Endodermal cell (in vitro differentiated cells): Measurements from ENCODE around the gene ENHO. TPM values are rescaled to one million over a fixed set of nuclear protein-coding genes. Genes with fewer than 3 reads are reported as not detected.

ENCODE experiments used
- DNase-seq: peaks from one replicate; pipeline ENCODE4 v3.0.0-alpha.2; 2017
- H3K27ac ChIP-seq: 2 replicates; pipeline ENCODE4 v1.5.1; 2013; ENCODE audit warnings: mild to moderate bottlenecking, low read depth, low read length, moderate library complexity
- H3K27me3 ChIP-seq: 2 replicates; pipeline ENCODE4 v1.6.1; 2013; ENCODE audit warnings: mild to moderate bottlenecking, low read length, moderate library complexity; ENCODE audit not compliant: insufficient read depth, control insufficient read depth, poor library complexity, severe bottlenecking
- H3K36me3 ChIP-seq: 2 replicates; pipeline ENCODE4 v1.7.0; 2013; ENCODE audit warnings: mild to moderate bottlenecking, low read length, moderate library complexity; ENCODE audit not compliant: control insufficient read depth, insufficient read depth
- H3K4me1 ChIP-seq: one replicate; pipeline ENCODE4 v1.7.0; 2013; ENCODE audit warnings: low read length; ENCODE audit not compliant: control insufficient read depth, insufficient read depth
- H3K4me3 ChIP-seq: 2 replicates; pipeline ENCODE4 v1.5.1; 2013; ENCODE audit warnings: mild to moderate bottlenecking, low read length, moderate library complexity
- H3K9ac ChIP-seq: 2 replicates; pipeline ENCODE4 v1.6.1; 2013; ENCODE audit warnings: mild to moderate bottlenecking, low read length, moderate library complexity; ENCODE audit not compliant: poor library complexity, severe bottlenecking; ENCODE audit errors: extremely low read depth
- H3K9me3 ChIP-seq: 2 replicates; pipeline ENCODE4 v1.6.1; 2013; ENCODE audit warnings: mild to moderate bottlenecking, low read length, moderate library complexity; ENCODE audit not compliant: control insufficient read depth
- H3K27ac Mint-ChIP-seq: 2 replicates; pipeline ENCODE4 v1.8.0; 2020; ENCODE audit warnings: mixed read lengths
- H3K27me3 Mint-ChIP-seq: 2 replicates; pipeline ENCODE4 v1.8.0; 2021; ENCODE audit warnings: mild to moderate bottlenecking, mixed read lengths; ENCODE audit not compliant: insufficient read depth
- H3K36me3 Mint-ChIP-seq: 2 replicates; pipeline ENCODE4 v1.8.0; 2020; ENCODE audit warnings: low read depth, mixed read lengths
- H3K4me1 Mint-ChIP-seq: 2 replicates; pipeline ENCODE4 v1.8.0; 2020; ENCODE audit warnings: mixed read lengths
- H3K4me3 Mint-ChIP-seq: 2 replicates; pipeline ENCODE4 v1.8.0; 2020; ENCODE audit warnings: mild to moderate bottlenecking, moderate library complexity, mixed read lengths
- H3K9me3 Mint-ChIP-seq: 2 replicates; pipeline ENCODE4 v1.8.0; 2020; ENCODE audit warnings: mild to moderate bottlenecking, mixed read lengths
- WGBS, 2 experiments: methylation state at CpG; one replicate each; pipeline versions ENCODE4 v1.1.5 to v1.1.7; 2013; ENCODE audit warnings: missing lambda C conversion rate in 2 of 2, mixed read lengths in 1 of 2; ENCODE audit not compliant: insufficient coverage in 1 of 2, insufficient read length in 1 of 2; 5-methylcytosine and 5-hydroxymethylcytosine counted together
- total RNA-seq, 2 donors: library from RNA; stranded (reverse); fragmentation: NEBNext Ultra II Directional in 1 of 2; extraction: Animal tissue kit (Norgen Biotek cat#: 25700) in 1 of 2; gene quantifications; 2 replicates in 1 of 2; 3 replicates in 1 of 2; pipeline ENCODE4 v1.2.1, GENCODE V29; 2021
- TF ChIP-seq, protein P1 (sequence below): fragments of 200-600 bp; sonication (generic); conservative IDR thresholded peaks from 2 replicates; pipeline ENCODE4 v1.5.0; 2021; ENCODE audit warnings: antibody characterized with exemption, mild to moderate bottlenecking

Gene ENHO
- total RNA-seq, 2 donors from 2014 or later, result 7.1 to 14.5 TPM

DNA sequence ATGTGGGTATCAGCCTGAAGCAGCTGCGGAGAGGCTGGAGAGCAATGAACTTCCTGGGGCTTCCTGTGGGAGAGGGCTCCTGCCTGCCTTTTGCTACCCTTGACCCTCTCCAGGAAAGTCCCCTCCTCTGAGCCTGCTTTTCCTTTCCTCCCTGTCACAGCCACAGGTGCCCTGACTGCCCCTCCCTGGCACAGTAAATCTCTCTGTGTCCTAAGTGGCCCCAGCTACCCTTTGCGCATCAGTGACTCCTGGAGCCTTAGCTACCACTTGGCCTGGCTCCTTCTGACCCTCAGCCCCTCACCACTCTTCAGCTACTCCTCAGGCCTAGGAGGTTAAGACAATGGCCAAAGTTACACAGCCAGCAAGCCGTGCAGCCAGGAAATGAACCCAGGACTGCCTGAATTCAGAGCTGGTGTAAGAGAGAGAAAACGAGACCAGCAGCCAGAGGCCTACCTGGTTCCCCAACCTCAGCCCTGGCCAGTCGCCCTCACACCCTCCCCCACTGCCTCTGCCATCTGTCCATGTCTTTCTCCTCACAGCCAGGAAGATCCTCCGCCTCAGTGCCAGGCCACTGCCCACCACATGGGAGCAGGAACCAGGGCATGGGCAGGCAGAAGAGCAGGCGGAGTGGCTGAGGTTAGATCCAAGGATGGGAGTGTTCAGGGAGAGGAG lies 48.2 kb upstream of the ENHO start:
- H3K9me3 Mint-ChIP-seq, result no peaks in the 10 kb centered on the region
- 76 to 90% methylated on average over 2 to 7 of the region's 7 CpGs for WGBS, 2 experiments
- H3K4me3 Mint-ChIP-seq, result no peak overlapping the region
- H3K36me3 Mint-ChIP-seq, result no peaks in the 10 kb centered on the region
- H3K27me3 Mint-ChIP-seq, result peaks cover 30% of the 10 kb centered on the region
- Histone ChIP-seq H3K4me1 (no peaks in the 10 kb centered on the region), H3K36me3 (no peaks in the 10 kb centered on the region), H3K27me3 (peaks cover 17% of the 10 kb centered on the region), H3K4me3 (no peak overlapping the region), H3K27ac (peak overlapping the region; percentile 66), H3K9ac (no peak overlapping the region), H3K9me3 (no peaks in the 10 kb centered on the region)
- DNase-seq, result no peak
- TF ChIP-seq, protein P1, sequence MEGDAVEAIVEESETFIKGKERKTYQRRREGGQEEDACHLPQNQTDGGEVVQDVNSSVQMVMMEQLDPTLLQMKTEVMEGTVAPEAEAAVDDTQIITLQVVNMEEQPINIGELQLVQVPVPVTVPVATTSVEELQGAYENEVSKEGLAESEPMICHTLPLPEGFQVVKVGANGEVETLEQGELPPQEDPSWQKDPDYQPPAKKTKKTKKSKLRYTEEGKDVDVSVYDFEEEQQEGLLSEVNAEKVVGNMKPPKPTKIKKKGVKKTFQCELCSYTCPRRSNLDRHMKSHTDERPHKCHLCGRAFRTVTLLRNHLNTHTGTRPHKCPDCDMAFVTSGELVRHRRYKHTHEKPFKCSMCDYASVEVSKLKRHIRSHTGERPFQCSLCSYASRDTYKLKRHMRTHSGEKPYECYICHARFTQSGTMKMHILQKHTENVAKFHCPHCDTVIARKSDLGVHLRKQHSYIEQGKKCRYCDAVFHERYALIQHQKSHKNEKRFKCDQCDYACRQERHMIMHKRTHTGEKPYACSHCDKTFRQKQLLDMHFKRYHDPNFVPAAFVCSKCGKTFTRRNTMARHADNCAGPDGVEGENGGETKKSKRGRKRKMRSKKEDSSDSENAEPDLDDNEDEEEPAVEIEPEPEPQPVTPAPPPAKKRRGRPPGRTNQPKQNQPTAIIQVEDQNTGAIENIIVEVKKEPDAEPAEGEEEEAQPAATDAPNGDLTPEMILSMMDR, result no peak
- H3K4me1 Mint-ChIP-seq, result peaks cover 6% of the 10 kb centered on the region
- H3K27ac Mint-ChIP-seq, result peak overlapping the region; percentile 22

DNA sequence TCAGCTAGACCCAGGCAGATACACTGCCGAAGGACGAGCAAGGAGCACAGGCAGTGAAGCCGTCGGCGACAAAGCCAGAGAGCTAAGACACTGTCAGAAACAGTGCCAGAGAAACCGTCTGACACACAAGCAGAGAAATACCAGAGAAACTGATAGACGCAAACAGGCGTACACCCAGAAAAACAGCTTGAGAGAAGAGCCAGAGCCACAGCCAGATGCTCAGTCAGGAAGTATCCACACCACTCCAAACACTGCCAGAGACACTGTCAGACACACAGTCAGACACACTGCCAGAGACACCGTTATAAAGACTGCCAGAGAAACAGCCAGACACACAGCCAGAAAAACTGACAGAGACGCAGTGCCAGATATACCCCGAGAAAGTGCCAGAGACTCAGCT lies 47.6 kb upstream of the ENHO start:
- WGBS, 2 experiments, result 92 to 93% methylated on average over 11 of the region's 11 CpGs
- no peak for DNase-seq
- H3K27ac ChIP-seq, result peak overlapping the region; percentile 1
- no peaks in the 10 kb centered on the region for H3K9me3 ChIP-seq
- Mint-ChIP-seq H3K4me3 (no peak overlapping the region), H3K9me3 (no peaks in the 10 kb centered on the region), H3K4me1 (peaks cover 7% of the 10 kb centered on the region), H3K27me3 (peaks cover 30% of the 10 kb centered on the region), H3K36me3 (no peaks in the 10 kb centered on the region), H3K27ac (no peak overlapping the region)
- TF ChIP-seq, protein P1, result no peak
- no peaks in the 10 kb centered on the region for H3K4me1 ChIP-seq
- no peak overlapping the region for H3K4me3 ChIP-seq
- peaks cover 15% of the 10 kb centered on the region for H3K27me3 ChIP-seq
- H3K9ac ChIP-seq, result no peak overlapping the region
- H3K36me3 ChIP-seq, result no peaks in the 10 kb centered on the region

DNA sequence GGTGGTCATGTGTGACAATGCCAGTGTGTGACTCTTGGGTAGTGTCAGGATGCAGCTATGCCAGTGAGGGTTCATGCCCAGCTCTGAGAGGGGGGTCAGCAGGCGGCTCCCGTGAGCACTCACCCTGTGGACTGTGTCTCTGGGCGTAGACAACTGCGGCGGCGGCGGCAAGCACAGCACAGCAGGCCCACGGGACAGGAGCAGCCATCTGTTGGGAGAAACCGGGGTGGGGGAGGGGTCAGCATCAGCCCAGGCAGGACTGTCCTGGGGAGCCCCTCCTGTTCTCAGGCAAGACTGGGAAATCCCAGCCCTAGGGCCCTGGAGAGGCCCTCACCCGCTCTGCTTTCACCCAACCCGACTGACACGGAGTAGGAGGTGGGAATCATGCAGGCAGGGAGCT lies 46.0 kb upstream of the ENHO start:
- Mint-ChIP-seq H3K4me1 (peaks cover 8% of the 10 kb centered on the region), H3K27me3 (peaks cover 44% of the 10 kb centered on the region), H3K4me3 (no peak overlapping the region), H3K9me3 (no peaks in the 10 kb centered on the region), H3K27ac (no peak overlapping the region), H3K36me3 (no peaks in the 10 kb centered on the region)
- Histone ChIP-seq H3K27me3 (peaks cover 15% of the 10 kb centered on the region), H3K27ac (peak overlapping the region; percentile 29), H3K36me3 (no peaks in the 10 kb centered on the region), H3K4me1 (no peaks in the 10 kb centered on the region), H3K9me3 (no peaks in the 10 kb centered on the region), H3K9ac (no peak overlapping the region), H3K4me3 (no peak overlapping the region)
- WGBS, 2 experiments, result 81 to 84% methylated on average over 7 to 12 of the region's 12 CpGs
- DNase-seq, result no peak
- TF ChIP-seq, protein P1, result no peak
